NCI-H1930 (cell line): ENCODE data around the gene C19orf85.
"Not testable (repeated sequence)": the region's sequence is repeated elsewhere in the genome, so short reads cannot be mapped to it uniquely, and the experiment has no call there.

Experiments
- DNase-seq, 2 experiments: peaks; one replicate each; lab custom pipeline; 2025; lab: John Stamatoyannopoulos, UW

The C19orf85 gene

GRCh38 chr19:55457683-55458457 is 6.7 kb downstream of the C19orf85 start:
- DNase-seq = no peak

GRCh38 chr19:55456347-55456746 is 8.2 kb downstream of the C19orf85 start:
- no peak for DNase-seq

GRCh38 chr19:55455576-55456235 is 8.8 kb downstream of the C19orf85 start:
- no peak for DNase-seq

GRCh38 chr19:55454787-55455243 is 9.7 kb downstream of the C19orf85 start:
- peak; percentile 42 to 59 for DNase-seq

GRCh38 chr19:55453511-55454260 is 10.9 kb downstream of the C19orf85 start:
- no peak for DNase-seq

- DNase-seq = peak; percentile 94 to 98
Observed at GRCh38 chr19:55452749-55453346, 11.7 kb downstream of the C19orf85 start.

DNA sequence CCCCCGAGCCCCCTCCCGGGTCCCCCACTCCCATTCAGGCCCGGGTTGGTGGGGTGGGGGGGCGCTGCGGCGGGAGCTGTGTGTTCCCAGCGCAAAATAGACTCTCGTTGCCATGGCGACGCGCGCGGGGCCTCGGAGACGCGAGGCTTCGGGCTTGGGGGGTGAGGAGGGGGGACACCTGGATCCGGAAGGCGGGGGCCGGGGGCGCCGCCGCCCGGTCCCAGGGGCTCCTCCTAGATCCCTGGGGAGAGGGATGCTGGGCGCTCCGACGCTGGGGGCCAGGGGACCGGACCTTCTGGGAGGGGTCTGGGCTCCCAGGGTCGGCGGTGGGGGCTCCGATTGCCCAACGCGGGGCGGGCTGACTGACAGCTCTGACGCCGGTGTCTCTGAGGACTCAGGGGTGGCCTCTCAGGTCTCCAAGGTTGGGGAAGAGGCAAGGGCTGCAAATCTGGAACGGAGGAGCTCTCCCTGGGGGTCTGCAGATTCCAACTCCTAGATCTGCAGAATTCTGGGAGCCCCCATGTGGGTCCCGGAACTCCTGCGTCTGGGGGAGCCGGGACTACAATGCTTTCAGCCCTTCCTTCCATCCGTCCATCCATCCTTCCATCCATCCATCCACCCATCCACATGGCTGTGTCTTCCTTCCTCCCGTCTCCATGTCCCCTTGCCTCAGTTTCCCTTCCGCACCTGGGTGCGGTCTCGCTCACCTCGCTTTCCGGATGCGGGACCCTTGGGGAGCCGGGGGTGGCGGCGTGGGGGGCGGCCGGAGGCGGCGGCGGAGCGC is 12.4 kb downstream of the C19orf85 start:
- peak in 1 of 2 experiments; percentile 54 for DNase-seq

DNA sequence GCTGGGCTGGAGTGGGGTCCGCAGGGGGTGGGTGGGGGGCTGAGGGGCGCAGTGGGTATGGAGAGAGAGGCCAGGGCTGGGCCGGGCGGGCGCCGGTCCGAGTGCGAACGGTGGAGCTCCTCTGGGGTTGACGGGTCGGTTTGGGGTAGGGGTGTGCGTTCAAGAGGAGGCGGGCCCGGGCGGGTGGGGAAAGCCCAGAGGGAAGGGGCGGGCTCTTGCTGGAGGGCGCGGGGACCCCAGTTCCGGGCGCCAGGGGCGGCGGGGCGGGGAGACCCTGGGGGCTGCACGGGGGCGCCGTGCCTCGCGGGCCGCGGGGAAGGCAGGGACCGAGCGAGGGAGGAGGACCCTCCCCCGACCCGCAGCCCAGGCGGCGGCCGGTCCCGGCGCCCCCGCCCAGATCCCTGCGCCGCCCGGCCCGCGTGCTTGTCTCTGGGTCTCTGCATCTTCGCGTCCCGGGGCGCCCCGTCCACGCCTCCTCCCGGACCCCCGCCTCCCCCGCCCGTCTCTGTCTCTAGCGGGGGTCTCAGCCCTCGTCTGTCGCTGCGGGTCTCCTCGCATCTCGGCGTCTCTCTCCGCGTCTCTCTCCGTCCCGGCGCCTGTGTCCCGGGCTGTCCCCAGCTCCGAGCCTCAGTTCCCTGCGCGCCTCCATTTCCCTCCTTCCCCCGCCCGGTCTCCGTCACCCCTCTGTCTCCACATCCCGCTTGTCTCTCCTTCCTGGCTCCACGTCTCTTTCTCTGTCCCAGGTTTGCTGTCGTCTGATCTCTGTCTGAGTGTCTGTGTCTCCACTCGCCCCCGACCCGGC is 13.2 kb downstream of the C19orf85 start:
- DNase-seq = no peak

DNA sequence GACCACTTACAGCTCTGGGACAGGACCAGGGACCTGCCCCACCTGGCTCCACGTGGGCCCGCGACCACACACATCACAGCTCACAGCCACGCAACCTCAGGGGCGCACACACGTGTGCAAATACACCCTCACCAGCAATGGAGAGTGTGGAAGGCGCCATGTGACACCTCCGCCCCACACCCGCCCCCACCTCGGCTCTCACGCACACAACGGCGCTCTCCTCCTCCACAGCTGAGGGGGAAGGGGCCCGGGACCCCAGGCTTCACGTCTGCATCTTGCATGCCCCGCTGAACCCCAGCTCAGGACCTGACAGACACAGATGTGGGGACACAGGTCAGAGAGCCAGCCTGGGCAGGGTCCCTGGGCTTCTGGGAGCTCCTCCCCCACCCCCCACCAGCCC is 15.1 kb downstream of the C19orf85 start:
- DNase-seq = no peak

DNA sequence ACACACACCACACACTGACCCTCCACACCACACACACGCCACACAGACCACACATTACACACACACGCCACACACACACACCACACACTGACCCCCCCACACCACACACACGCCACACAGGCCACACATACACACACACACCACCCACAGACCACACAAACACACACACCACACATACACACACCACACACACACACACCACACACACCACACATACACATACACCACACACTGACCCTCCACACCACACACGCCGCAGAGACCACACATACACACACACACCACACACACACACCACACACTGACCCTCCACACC is 16.4 kb downstream of the C19orf85 start:
- DNase-seq = not testable (repeated sequence)

DNA sequence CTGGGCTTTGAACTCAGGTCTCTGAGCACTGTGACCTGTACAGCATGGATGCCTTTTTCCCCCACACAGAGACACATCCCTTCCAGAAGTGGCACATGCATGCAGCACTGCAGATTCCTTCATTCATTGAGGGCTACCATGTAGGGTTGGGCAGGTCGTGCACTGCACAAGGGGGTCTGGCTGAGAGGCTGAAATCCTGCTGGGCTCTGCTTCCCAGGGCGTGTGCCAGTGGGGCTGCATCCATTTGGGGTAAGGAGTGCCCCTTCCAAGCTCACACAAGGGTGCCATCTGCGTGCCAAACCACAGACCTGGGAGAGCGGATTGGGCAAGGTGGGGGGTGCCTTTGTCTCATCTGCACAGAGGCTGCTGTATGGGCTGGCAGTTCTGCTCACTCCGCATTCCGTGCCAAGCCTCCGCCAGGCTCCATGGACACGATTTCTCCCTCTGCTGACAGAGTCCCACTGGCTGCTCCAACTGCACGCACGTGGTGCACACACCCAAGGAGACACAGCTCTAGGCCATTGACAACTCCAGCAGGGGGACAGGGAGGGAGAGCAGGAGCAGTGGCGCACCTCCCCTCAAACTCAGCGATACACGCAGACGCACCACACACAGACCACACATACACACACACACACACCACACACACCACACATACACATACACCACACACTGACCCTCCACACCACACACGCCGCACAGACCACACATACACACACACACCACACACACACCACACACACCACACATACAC is 17.0 kb downstream of the C19orf85 start:
- peak; percentile 39 to 55 for DNase-seq

GRCh38 chr19:55446060-55446459 is 18.5 kb downstream of the C19orf85 start:
- no peak for DNase-seq

GRCh38 chr19:55444646-55445045 is 19.9 kb downstream of the C19orf85 start:
- no peak for DNase-seq

DNA sequence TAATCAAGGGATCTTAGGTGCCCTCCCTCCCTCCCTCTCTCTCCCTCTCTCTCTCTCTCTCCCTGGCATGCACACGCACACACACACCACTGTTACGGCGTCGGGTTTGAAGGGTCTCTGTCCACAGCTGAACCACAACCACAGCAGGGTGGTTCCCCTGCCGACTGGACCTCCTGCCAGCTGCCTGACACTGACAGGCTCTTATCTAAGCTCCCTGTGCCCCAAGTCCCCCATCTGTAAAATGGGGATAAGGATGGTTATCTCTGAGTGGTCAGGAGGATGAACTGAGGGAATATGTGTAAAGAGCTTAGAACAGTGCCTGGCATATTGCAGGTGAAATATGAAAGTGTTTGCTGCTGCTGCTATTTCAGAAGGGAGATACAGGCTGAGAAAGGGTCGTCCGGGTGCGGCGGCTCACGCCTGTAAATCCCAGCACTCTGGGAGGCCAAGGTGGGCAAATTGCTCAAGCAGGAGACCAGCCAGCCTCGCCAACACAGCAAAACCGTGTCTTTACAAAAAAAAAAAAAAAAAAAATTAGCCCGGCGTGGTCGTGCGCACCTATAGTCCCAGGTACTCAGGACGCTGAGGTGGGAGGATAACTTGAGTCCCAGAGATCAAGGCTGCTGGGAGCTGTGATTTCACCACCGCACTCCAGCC is 20.6 kb downstream of the C19orf85 start:
- no peak for DNase-seq

GRCh38 chr19:55443045-55443823 is 21.3 kb downstream of the C19orf85 start, which contains the start of gene SHISA7:
Gene SHISA7, minus strand, starts transcription at chr19:55443300. Its CDS starts 437 bp downstream, at chr19:55442863.
- no peak for DNase-seq

- DNase-seq = peak in 1 of 2 experiments; percentile 50
Observed at GRCh38 chr19:55442372-55442961, 22.1 kb downstream of the C19orf85 start.

DNA sequence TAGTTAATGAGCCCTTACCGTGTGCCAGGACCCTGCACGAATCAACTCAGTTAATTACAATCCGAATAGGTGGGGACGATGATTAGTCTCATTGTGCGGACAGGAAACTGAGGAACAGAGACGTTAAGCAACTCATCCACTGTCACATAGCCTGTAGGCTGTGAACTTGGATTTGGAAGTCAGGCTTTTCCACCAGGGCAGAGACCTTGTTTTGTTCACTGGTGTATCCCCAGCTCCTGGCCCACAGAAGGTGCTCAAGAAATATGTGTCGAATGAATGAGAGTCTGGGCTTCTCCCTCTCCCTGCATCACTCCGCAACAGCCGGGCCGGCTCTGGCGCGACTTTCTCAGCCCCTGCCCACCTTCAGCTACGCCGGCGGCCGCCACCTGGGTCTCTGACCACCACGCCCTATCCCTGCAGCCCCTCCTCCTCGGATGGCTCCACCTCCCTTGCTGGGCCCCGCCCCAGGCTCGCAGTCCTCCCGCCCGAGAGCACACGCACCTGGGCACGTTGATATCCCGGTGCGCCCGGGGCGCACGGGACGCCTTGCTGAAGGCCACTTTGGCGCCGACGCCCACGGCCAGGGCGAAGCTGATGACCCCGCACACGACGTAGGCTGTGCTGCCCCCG is 22.7 kb downstream of the C19orf85 start:
- DNase-seq = peak in 1 of 2 experiments; percentile 33

GRCh38 chr19:55441319-55441691 is 23.2 kb downstream of the C19orf85 start:
- no peak for DNase-seq
